HT1080 (cell line): Measurements from ENCODE around the gene AKAP5. TPM values are rescaled to one million over a fixed set of nuclear protein-coding genes. Genes with fewer than 3 reads are reported as not detected.

Experiments used
- DNase-seq: peaks from one replicate; pipeline ENCODE4 v3.0.0-alpha.2; 2015; ENCODE audit warnings: low read depth
- polyA plus RNA-seq, 2 experiments: library from polyadenylated mRNA; depleted of rRNA; stranded (reverse); fragments of >200 nt; gene quantifications; 2 replicates each; pipeline ENCODE4 v1.2.3, GENCODE V29; 2015
- total RNA-seq: library from RNA; depleted of rRNA; stranded (reverse); fragments of >200 nt; shearing (Covaris generic); gene quantifications from 2 replicates; pipeline ENCODE4 v1.2.3, GENCODE V29; 2014; rRNA removed

The AKAP5 gene, protein sequence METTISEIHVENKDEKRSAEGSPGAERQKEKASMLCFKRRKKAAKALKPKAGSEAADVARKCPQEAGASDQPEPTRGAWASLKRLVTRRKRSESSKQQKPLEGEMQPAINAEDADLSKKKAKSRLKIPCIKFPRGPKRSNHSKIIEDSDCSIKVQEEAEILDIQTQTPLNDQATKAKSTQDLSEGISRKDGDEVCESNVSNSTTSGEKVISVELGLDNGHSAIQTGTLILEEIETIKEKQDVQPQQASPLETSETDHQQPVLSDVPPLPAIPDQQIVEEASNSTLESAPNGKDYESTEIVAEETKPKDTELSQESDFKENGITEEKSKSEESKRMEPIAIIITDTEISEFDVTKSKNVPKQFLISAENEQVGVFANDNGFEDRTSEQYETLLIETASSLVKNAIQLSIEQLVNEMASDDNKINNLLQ
- 1.1 TPM in 2 replicates for total RNA-seq
- polyA plus RNA-seq (2015; cell fraction: cytosol; rRNA removed), result 0.35 and 0.44 TPM in 2 replicates
- polyA plus RNA-seq (2015; cell fraction: nucleus; rRNA removed), result 0.23 and 0.34 TPM in 2 replicates

GRCh38 chr14:64465191-64465822, at the start of gene AKAP5:
AKAP5 (plus strand) TSS chr14:64465499; CDS start chr14:64468395, 2,896 bp downstream.
- DNase-seq, result peak; percentile 10

DNA sequence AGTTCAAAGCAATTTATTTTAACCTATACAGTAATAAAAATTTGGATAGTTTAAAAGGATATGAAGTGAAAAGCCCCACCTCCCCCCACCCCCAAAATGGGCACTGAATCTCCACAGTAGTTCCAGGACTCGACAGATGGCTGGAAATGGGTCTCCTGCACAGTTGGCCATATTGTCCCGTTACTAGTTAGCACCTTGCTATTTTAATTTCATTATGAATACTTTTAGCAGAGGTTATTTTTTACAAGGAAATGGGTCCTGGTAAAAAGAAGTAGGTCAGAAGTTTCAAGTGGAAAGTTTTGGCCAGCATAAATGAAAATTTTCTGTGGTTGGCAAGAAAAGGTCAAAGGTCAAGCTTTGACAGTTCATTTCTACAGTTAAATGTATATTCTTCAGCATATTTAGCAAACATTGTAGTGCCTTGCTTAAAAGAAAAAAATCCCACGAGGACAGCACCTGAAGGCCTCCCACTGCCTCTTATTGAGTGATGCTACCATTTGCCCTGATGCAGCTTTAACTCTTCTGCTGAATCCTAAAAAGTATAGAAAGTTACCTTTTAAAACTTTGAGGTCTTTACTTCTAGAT, 48.9 kb upstream of the AKAP5 start:
- DNase-seq, result no peak

- DNase-seq, result peak; percentile 32
Measured at GRCh38 chr14:64417055-64417770, 48.1 kb upstream of the AKAP5 start.

DNA sequence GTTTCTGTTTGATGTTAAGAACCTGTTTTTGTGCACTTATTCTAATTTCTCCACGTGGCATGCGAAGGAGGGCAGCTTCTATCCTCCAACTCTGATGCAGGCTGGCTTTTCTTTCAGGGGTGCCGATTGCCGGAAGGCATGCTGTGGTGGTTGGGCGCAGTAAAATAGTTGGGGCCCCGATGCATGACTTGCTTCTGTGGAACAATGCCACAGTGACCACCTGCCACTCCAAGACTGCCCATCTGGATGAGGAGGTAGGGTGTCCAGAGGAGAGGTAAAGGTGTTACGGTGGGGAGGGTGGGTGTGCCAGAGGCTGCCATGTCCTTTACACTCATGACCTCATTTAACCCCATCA, 47.6 kb upstream of the AKAP5 start:
- no peak for DNase-seq

- DNase-seq, result no peak
Measured at GRCh38 chr14:64419003-64419402, 46.3 kb upstream of the AKAP5 start.

- peak; percentile 93 for DNase-seq
Measured at GRCh38 chr14:64421166-64421565, 44.1 kb upstream of the AKAP5 start.

DNA sequence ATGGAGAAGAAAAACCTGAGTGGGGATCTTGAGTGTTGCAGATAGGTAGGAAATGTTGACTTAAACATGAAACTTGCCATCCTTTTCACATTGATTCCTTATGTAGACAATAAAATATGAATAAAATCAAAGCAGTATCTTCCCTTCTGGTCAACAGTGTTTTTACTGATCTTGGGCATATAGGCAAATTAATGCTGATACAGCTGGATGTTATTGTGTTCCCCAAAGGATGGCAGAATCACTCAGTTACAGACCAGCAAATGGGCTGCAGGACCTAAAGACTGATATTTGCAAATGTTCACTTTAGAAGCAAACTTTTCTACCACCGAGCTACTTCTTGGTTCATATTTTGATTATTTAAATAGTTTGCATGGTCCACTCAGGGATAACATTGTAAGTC, 43.3 kb upstream of the AKAP5 start:
- no peak for DNase-seq

GRCh38 chr14:64422756-64423155, 42.5 kb upstream of the AKAP5 start:
- DNase-seq, result no peak

GRCh38 chr14:64423987-64424386, 41.3 kb upstream of the AKAP5 start:
- DNase-seq, result peak; percentile 67

DNA sequence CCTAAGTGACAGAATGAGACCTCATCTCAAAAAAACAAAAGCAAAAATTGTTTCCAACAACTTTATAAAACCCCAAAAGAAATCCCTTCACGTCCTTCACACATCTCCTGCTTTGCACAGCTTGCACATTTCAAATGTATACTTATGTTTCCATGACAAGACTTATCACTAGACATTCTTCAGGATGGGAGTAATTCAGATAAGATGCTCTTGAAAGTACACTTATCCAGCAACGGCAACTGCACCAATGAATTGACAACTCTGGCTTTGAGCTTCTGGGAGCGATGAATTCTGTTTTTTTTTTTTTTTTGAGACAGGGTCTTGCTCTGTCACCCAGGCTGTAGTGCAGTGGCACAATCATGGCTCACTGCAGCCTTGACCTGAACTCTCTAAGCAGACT, 30.8 kb upstream of the AKAP5 start:
- no peak for DNase-seq

DNA sequence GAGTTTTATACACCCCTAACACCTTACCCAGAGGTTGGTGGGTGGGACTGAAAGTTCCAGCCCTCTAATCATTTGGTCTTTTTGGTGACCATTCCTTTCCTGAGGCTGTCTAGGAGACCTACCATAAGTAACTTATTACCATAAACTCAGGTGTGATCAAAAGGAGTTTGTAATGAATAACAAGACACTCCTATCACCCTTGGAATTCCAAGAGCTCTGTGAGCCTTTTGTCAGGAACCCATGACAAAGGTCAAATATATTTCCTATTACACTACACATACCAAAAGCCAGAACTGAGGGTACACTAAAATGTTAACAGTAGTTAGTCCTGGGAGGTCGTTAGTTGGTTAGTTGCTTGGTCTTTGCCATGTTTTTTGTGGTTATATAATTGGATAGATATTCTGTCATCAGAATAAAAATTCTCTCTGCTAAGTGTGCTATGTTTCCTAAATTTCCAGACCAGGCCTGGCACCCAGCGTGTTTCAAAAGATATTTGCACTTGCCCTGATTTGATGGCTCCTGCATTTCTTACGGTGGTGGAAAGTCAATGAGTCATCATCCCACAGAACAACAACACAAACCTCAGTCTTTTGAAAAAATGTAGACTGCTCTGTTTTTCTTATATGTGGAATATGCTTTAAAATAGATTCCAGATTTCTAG, 27.0 kb upstream of the AKAP5 start:
- DNase-seq, result peak; percentile 81

- DNase-seq, result no peak
Measured at GRCh38 chr14:64439141-64439540, 26.2 kb upstream of the AKAP5 start.

DNA sequence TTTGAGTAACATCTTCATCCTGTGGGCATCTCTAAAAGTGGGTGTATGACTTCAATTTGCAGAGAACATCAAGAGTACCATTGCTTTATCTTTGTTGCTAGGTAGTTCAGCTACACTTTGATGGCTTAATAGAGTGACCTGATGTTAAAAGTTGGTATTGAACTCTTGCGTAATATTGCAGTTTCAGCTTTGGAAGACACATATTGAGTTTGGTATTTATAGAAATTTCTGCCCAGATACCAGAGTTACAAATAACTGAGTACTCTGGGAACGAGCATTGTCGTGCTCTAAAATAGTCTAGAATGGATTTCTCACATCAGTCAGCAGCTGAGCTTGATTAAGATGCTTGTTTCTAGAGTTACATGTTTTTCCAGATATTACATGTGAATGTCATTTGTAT, 24.8 kb upstream of the AKAP5 start:
- no peak for DNase-seq

DNA sequence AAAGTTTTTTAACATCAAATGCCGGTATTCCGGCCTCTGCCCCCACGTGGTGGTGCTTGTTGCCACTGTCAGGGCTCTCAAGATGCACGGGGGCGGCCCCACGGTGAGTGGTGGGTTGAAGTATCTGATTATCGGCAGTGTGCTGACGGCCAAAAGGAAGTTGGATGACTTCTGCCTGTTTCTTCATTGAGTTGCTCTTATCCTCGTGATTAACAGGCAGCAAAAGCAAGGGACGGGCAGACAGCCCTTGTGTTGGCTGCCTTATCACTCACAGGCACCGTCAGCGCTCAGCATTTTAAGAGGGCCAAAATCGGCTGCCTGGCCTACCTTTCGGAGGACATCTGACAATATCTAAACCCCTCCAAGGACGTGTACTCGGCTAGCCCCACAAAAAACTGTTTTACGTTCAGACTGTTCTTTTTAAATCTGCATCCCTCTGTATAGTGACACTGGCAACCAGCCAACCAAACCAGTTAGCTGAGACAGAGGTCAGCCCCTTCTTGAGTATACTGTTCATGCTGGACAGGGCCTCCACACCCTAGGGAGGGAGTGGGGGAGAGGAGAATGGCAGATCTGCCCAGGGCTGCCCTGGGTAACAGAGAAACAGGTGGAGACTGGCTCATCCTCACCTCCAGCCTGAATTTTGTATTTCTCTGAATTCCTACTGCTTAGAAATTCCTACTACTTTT, 22.9 kb upstream of the AKAP5 start:
- no peak for DNase-seq

DNA sequence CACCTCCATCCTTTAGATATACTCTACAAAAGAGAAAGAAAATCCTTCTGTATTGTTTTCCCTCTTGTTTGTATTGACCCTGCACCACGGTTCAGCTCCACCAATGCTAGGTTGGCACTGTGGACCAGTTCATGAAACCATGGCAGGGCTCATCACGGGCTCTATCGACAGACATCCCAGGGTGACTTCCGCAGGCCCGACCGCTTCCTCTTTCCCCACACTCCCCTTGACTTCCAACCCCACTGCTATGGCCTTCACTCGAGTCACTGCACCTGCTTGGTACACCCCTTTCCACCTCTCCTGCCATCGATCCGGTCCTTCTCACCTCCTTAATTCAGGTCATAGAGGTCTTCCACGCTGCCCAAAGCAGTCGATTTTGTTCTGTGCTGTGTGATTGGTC, 21.2 kb upstream of the AKAP5 start:
- DNase-seq, result no peak

GRCh38 chr14:64444984-64445845, 20.1 kb upstream of the AKAP5 start:
- DNase-seq, result peak; percentile 84

GRCh38 chr14:64447876-64448670, 17.2 kb upstream of the AKAP5 start:
- no peak for DNase-seq

GRCh38 chr14:64450255-64450654, 15.0 kb upstream of the AKAP5 start:
- no peak for DNase-seq

DNA sequence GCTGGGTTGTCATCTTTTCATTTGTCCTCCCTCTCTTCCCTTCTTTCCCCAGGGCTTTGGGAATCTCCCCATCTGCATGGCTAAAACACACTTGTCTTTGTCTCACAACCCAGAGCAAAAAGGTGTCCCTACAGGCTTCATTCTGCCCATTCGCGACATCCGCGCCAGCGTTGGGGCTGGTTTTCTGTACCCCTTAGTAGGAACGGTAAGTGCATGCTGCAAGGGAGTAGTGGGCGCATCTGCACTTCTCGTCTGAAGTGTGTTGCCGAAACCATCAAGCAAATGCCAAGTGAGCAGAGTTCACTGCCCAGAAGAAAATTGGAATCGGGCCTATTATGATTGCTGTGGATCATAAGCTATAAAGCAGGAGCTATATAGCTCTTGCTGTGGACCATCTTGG, 10.6 kb upstream of the AKAP5 start:
- no peak for DNase-seq
